HEK293 (cell line): ENCODE measurements around the gene IRF6.

ENCODE experiments used
- CTCF ChIA-PET: fragments of 350-600 bp; formaldehyde crosslinking; extraction: SDS; loops from one replicate; lab custom pipeline; 2021; ENCODE audit warnings: antibody characterized with exemption; lab: Yijun Ruan, JAX
- POLR2A ChIA-PET: fragments of 300-600 bp; formaldehyde crosslinking; extraction: SDS; loops from one replicate; lab custom pipeline; 2020; ENCODE audit warnings: antibody characterized with exemption, inconsistent platforms; lab: Yijun Ruan, JAX
- H3K27ac ChIP-seq: fragments of 200-500 bp; sonication (Bioruptor generic); 2 replicates; pipeline ENCODE4 v1.5.1; 2014; ENCODE audit warnings: low read depth, low read length, control low read depth, inconsistent platforms; ENCODE audit errors: extremely low read depth
- H3K36me3 ChIP-seq, 2 experiments: fragments of 200-500 bp in 1 of 2; sonication (Bioruptor generic) in 1 of 2; 1 replicate in 1 of 2; 2 replicates in 1 of 2; pipeline ENCODE4 v1.5.1; 2014 to 2017; ENCODE audit warnings: inconsistent platforms in 2 of 2, low read length in 2 of 2; ENCODE audit not compliant: control insufficient read depth in 2 of 2, insufficient read depth in 1 of 2
- H3K4me1 ChIP-seq: fragments of 200-500 bp; sonication (Bioruptor generic); 2 replicates; pipeline ENCODE4 v1.5.1; 2014; ENCODE audit warnings: mild to moderate bottlenecking, low read length, inconsistent platforms; ENCODE audit not compliant: control insufficient read depth, insufficient read depth
- H3K4me3 ChIP-seq: 2 replicates; pipeline ENCODE4 v1.5.1; 2011; ENCODE audit warnings: low read depth, mild to moderate bottlenecking, control low read depth, low read length, moderate library complexity
- H3K9me3 ChIP-seq: fragments of 200-500 bp; sonication (Bioruptor generic); 2 replicates; pipeline ENCODE4 v1.5.1; 2014; ENCODE audit warnings: low read depth, low read length, inconsistent platforms; ENCODE audit not compliant: control insufficient read depth, insufficient read depth
- AEBP2 ChIP-seq: fragments of 450-650 bp; formaldehyde crosslinking; IDR thresholded peaks from 2 replicates; pipeline ENCODE4 v1.5.1; 2016; ENCODE audit warnings: missing biosample characterization, missing genetic modification characterization, borderline replicate concordance
- EGR2 ChIP-seq: fragments of 450-650 bp; formaldehyde crosslinking; IDR thresholded peaks from 2 replicates; pipeline ENCODE4 v1.5.1; 2016; ENCODE audit warnings: low read depth, missing biosample characterization, missing genetic modification characterization
- GFI1B ChIP-seq: fragments of 450-650 bp; formaldehyde crosslinking; IDR thresholded peaks from 2 replicates; pipeline ENCODE4 v1.5.1; 2016; ENCODE audit warnings: missing biosample characterization, missing genetic modification characterization
- SALL2 ChIP-seq: fragments of 450-650 bp; formaldehyde crosslinking; IDR thresholded peaks from 2 replicates; pipeline ENCODE4 v1.5.0; 2017; ENCODE audit warnings: missing biosample characterization, mild to moderate bottlenecking, missing genetic modification characterization, borderline replicate concordance
- SCRT2 ChIP-seq: fragments of 450-650 bp; formaldehyde crosslinking; IDR thresholded peaks from 2 replicates; pipeline ENCODE4 v1.5.1; 2016; ENCODE audit warnings: missing biosample characterization, missing genetic modification characterization
- ZBTB11 ChIP-seq: fragments of 450-650 bp; formaldehyde crosslinking; conservative IDR thresholded peaks from 2 replicates; pipeline ENCODE4 v1.5.1; 2016; ENCODE audit warnings: low read depth, missing biosample characterization, missing genetic modification characterization
- ZFHX2 ChIP-seq: fragments of 450-650 bp; formaldehyde crosslinking; conservative IDR thresholded peaks from 2 replicates; pipeline ENCODE4 v1.5.1; 2016; ENCODE audit warnings: missing biosample characterization, missing genetic modification characterization
- ZNF398 ChIP-seq: fragments of 450-650 bp; formaldehyde crosslinking; IDR thresholded peaks from 2 replicates; pipeline ENCODE4 v1.5.1; 2017; ENCODE audit warnings: missing biosample characterization, missing genetic modification characterization
- ZNF529 ChIP-seq: fragments of 450-650 bp; formaldehyde crosslinking; IDR thresholded peaks from 2 replicates; pipeline ENCODE4 v1.5.1; 2017; ENCODE audit warnings: missing genetic modification characterization, missing biosample characterization; ENCODE audit not compliant: insufficient replicate concordance
- ZSCAN18 ChIP-seq: fragments of 450-650 bp; formaldehyde crosslinking; IDR thresholded peaks from 2 replicates; pipeline ENCODE4 v1.5.1; 2016; ENCODE audit warnings: missing biosample characterization, missing genetic modification characterization

Gene IRF6

GRCh38 chr1:209808059-209808581 is 2.2 kb upstream of the IRF6 start (continued):
- TF ChIP-seq ZSCAN18 (tag by site-specific recombination) (no peak), SCRT2 (peak; percentile 53)

GRCh38 chr1:209807509-209807908 is 1.6 kb upstream of the IRF6 start:
- POLR2A ChIA-PET: interaction anchor here (0.6 to 4.1 kb wide), 6 partner anchors 12 to 33 kb away, joined by 3 to 21 read pairs (median 12); partner anchors contain the start of genes C1orf74 and UTP25
- H3K4me1 ChIP-seq: peaks cover 9% of the 10 kb centered on the region
- TF ChIP-seq EGR2 (tag by site-specific recombination) (peak; percentile 54), ZFHX2 (0 out of 2 replicates have a peak, but pooled peaks have one; percentile 14), ZBTB11 (tag by site-specific recombination) (no peak)
- H3K9me3 ChIP-seq: no peaks in the 10 kb centered on the region
- CTCF ChIA-PET: interaction anchor here (0.6 to 7.5 kb wide), 3 partner anchors 8 to 182 kb away, joined by 3 to 111 read pairs (median 4); no protein-coding TSS in a partner anchor
- no peaks in the 10 kb centered on the region for H3K36me3 ChIP-seq
- H3K27ac ChIP-seq: no peak overlapping the region
- H3K4me3 ChIP-seq: no peak overlapping the region

DNA sequence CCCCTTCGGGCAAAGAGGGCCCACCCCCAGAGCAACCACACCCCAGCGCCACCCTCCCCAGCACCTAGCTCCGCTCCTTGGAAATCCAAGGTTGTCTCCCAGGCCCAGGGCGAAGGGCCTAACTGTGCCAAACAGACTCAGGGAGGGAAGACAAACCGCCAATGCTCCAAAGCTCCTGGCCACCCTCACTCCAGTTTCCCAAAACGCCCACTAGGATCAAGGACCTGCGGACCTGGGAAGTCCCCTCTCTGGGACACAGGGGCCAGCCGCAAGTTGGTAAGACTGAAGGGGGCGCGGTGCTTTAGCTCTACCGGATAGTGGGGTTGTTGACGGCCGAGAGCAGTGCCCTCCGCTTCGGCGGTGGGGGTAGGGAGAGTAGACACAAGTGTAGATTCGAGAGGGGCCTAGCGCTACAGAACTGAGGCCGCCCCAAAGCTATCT is 581 bp downstream of the IRF6 start:
- ChIA-PET CTCF (interaction anchor here (1.1 to 7.5 kb wide), 2 partner anchors 18 to 57 kb away, joined by 4 to 111 read pairs; no protein-coding TSS in a partner anchor), POLR2A (interaction anchor here (1.0 to 4.1 kb wide), 5 partner anchors 10 to 22 kb away, joined by 3 to 21 read pairs (median 14); partner anchors contain the start of genes C1orf74 and UTP25)
- TF ChIP-seq AEBP2 (tag by site-specific recombination) (no peak), SALL2 (tag by site-specific recombination) (no peak)
- Histone ChIP-seq H3K36me3 (no peaks in the 10 kb centered on the region), H3K27ac (no peak overlapping the region), H3K4me3 (peak overlapping the region; percentile 85), H3K4me1 (peaks cover 20% of the 10 kb centered on the region), H3K9me3 (no peaks in the 10 kb centered on the region)

- Histone ChIP-seq H3K27ac (no peak overlapping the region), H3K4me1 (peaks cover 20% of the 10 kb centered on the region), H3K9me3 (no peaks in the 10 kb centered on the region), H3K4me3 (no peak overlapping the region)
- POLR2A ChIA-PET: no interaction called here
- TF ChIP-seq SCRT2 (peak; percentile 70), ZNF398 (tag by site-specific recombination) (peak; percentile 17; the same call in 1 of the 2 replicates), GFI1B (tag by site-specific recombination) (no peak), ZNF529 (tag by site-specific recombination) (no peak)
- TF ChIP-seq, all 188 proteins: peak for 2
- no peaks in the 10 kb centered on the region for H3K36me3 ChIP-seq
- CTCF ChIA-PET: interaction anchor here (0.9 to 6.5 kb wide), 3 partner anchors 11 to 23 kb away, joined by 3 to 49 read pairs (median 3); no protein-coding TSS in a partner anchor
Observed at GRCh38 chr1:209803568-209803967, 2.4 kb downstream of the IRF6 start.
